K562 (cell line): ENCODE measurements around the gene TPD52L1. TPM values are rescaled to one million over a fixed set of nuclear protein-coding genes. Genes with fewer than 3 reads are reported as not detected.
A peak's percentile ranks its signal among the peaks of the same experiment; 100 is the strongest.

ENCODE experiments used
- CC2D1A ChIP-seq: fragments of 450-650 bp; IDR thresholded peaks from 2 replicates; pipeline ENCODE4 v1.6.1; 2017; ENCODE audit warnings: mild to moderate bottlenecking
- EWSR1 ChIP-seq: fragments of 450-650 bp; IDR thresholded peaks from 2 replicates; pipeline ENCODE4 v1.6.1; 2018; ENCODE audit warnings: borderline replicate concordance, mild to moderate bottlenecking, low read depth, moderate library complexity; ENCODE audit not compliant: partially characterized antibody
- FOXA3 ChIP-seq, 2 experiments: fragments of 450-650 bp in 1 of 2; sonication (generic) in 1 of 2; formaldehyde crosslinking; IDR thresholded peaks in 1 of 2; conservative IDR thresholded peaks in 1 of 2; 2 replicates each; pipeline versions ENCODE4 v1.4.0 to v1.8.0; 2020 to 2022; ENCODE audit warnings: mild to moderate bottlenecking in 2 of 2, missing genetic modification reagents in 1 of 2
- HDAC3 ChIP-seq: fragments of 450-650 bp; IDR thresholded peaks from 2 replicates; pipeline ENCODE4 v1.6.1; 2018; ENCODE audit warnings: borderline replicate concordance, mild to moderate bottlenecking, moderate library complexity; ENCODE audit not compliant: partially characterized antibody
- IFI16 ChIP-seq: fragments of 250-450 bp; sonication (Bioruptor Pico); IDR thresholded peaks from 2 replicates; pipeline ENCODE4 v2.1.2; 2022; ENCODE audit warnings: mild to moderate bottlenecking, inconsistent platforms
- JUN ChIP-seq, 2 experiments: sonication (generic) in 1 of 2; formaldehyde crosslinking in 1 of 2; IDR thresholded peaks; 2 replicates each; pipeline versions ENCODE4 v1.6.1 to v1.8.0; 2012 to 2022; ENCODE audit warnings: borderline replicate concordance in 2 of 2, mild to moderate bottlenecking in 2 of 2, improper control_type of control experiment in 1 of 2, low read depth in 1 of 2, low read length in 1 of 2, missing genetic modification reagents in 1 of 2
- KLF1 ChIP-seq: fragments of 450-650 bp; IDR thresholded peaks from 2 replicates; pipeline ENCODE4 v1.6.1; 2016; ENCODE audit warnings: missing genetic modification characterization, missing compliant biosample characterization
- MTA2 ChIP-seq: fragments of 450-650 bp; IDR thresholded peaks from 2 replicates; pipeline ENCODE4 v1.6.1; 2016; ENCODE audit warnings: low read depth
- NFRKB ChIP-seq: fragments of 450-650 bp; IDR thresholded peaks from 2 replicates; pipeline ENCODE4 v1.6.1; 2016; ENCODE audit warnings: low read depth
- RAD21 ChIP-seq, 2 experiments: fragments of 250-450 bp in 1 of 2; fragments of 450-650 bp in 1 of 2; sonication (Bioruptor Pico) in 1 of 2; formaldehyde crosslinking in 1 of 2; IDR thresholded peaks in 1 of 2; conservative IDR thresholded peaks in 1 of 2; 2 replicates each; pipeline versions ENCODE4 v1.4.0 to v1.8.0; 2020 to 2022; ENCODE audit warnings: mild to moderate bottlenecking in 2 of 2, moderate library complexity in 1 of 2
- RBM14 ChIP-seq: fragments of 200-400 bp; formaldehyde crosslinking; IDR thresholded peaks from 2 replicates; pipeline ENCODE4 v1.6.1; 2018; ENCODE audit warnings: low read depth, mild to moderate bottlenecking, low read length, moderate library complexity, borderline replicate concordance; ENCODE audit not compliant: insufficient read depth
- RBM25 ChIP-seq: fragments of 200-400 bp; formaldehyde crosslinking; IDR thresholded peaks from 2 replicates; pipeline ENCODE4 v1.6.1; 2018; ENCODE audit warnings: low read length, low read depth, moderate library complexity; ENCODE audit not compliant: severe bottlenecking
- SAP30 ChIP-seq: fragments of 200-600 bp; sonication (generic); IDR thresholded peaks from 2 replicates; pipeline ENCODE4 v1.6.1; 2012; ENCODE audit warnings: borderline replicate concordance, low read depth, mild to moderate bottlenecking, moderate library complexity, low read length, control low read depth, inconsistent platforms; ENCODE audit not compliant: insufficient read depth, poor library complexity, severe bottlenecking
- ZNF232 ChIP-seq: sonication (generic); formaldehyde crosslinking; IDR thresholded peaks from 2 replicates; pipeline ENCODE4 v1.8.0; 2022; ENCODE audit warnings: mild to moderate bottlenecking, missing genetic modification reagents
- ZNF512 ChIP-seq: IDR thresholded peaks from 2 replicates; pipeline ENCODE4 v1.6.1; 2016; ENCODE audit warnings: missing genetic modification characterization, missing compliant biosample characterization
- ZNF589 ChIP-seq: fragments of 200-800 bp; sonication (Bioruptor generic); IDR thresholded peaks from 2 replicates; pipeline ENCODE4 v1.6.1; 2016; ENCODE audit warnings: low read depth, missing genetic modification characterization, missing compliant biosample characterization
- ZNF655 ChIP-seq: fragments of 250-450 bp; sonication (Bioruptor Pico); IDR thresholded peaks from 2 replicates; pipeline ENCODE4 v1.5.0; 2021
- polyA plus RNA-seq, 8 experiments: library from polyadenylated mRNA; depleted of rRNA in 4 of 8; stranded (reverse) in 5 of 8; unstranded in 3 of 8; fragments of >200 nt; fragmentation: Nextera tagmentation in 2 of 8; fragmentation: Illumina TruSeq in 1 of 8; extraction: Ambion mirVana in 2 of 8; extraction: Trizol in 1 of 8; gene quantifications; 2 replicates each; pipeline versions ENCODE4 v1.2.1 to v1.2.3, GENCODE V29; 2011 to 2014; ENCODE audit warnings: inconsistent platforms in 1 of 8, missing spikeins in 1 of 8
- total RNA-seq, 7 experiments: library from RNA; depleted of rRNA in 6 of 7; stranded (reverse); fragments of >200 nt in 6 of 7; fragmentation: Illumina TruSeq in 2 of 7; extraction: Trizol in 2 of 7; gene quantifications; 2 replicates each; pipeline versions ENCODE4 v1.2.1 to v1.2.3, GENCODE V29; 2011 to 2021; ENCODE audit warnings: low replicate concordance in 1 of 7
- TF ChIP-seq, protein P1 (sequence below), 2 experiments: fragments of 450-650 bp in 1 of 2; IDR thresholded peaks; 2 replicates each; pipeline ENCODE4 v1.6.1; 2011 to 2017; ENCODE audit warnings: low read depth in 2 of 2, antibody characterized with exemption in 1 of 2, borderline replicate concordance in 1 of 2, low read length in 1 of 2, mild to moderate bottlenecking in 1 of 2, mixed read lengths in 1 of 2; ENCODE audit not compliant: control insufficient read depth in 1 of 2

TPD52L1 gene
- total and polyA plus RNA-seq, 9 of the 15 experiments (the other 6 are each of a cell fraction or from before 2014, with no cell fraction given), result 12.9 to 149 (median 75.7) TPM

DNA sequence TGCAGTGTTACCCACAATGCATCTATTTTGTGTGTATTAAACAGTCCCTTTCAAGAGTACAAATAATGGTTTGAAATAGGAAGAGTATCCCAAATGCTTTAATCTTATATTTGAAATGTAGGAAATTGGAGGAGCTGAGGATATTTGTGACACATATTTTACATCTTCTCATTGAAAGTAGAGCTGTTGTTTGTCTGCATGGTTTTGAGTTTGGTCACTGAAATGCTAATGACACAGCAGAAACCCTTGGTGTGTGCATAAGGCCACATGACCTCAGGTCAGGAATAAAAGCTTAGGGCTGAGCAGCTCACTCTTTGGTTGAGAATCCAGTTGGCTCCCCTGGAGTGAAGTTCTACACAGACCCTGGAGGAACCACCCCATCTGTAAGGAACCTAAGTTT lies 49.8 kb downstream of the TPD52L1 start (continued):
- TF ChIP-seq, protein P1, sequence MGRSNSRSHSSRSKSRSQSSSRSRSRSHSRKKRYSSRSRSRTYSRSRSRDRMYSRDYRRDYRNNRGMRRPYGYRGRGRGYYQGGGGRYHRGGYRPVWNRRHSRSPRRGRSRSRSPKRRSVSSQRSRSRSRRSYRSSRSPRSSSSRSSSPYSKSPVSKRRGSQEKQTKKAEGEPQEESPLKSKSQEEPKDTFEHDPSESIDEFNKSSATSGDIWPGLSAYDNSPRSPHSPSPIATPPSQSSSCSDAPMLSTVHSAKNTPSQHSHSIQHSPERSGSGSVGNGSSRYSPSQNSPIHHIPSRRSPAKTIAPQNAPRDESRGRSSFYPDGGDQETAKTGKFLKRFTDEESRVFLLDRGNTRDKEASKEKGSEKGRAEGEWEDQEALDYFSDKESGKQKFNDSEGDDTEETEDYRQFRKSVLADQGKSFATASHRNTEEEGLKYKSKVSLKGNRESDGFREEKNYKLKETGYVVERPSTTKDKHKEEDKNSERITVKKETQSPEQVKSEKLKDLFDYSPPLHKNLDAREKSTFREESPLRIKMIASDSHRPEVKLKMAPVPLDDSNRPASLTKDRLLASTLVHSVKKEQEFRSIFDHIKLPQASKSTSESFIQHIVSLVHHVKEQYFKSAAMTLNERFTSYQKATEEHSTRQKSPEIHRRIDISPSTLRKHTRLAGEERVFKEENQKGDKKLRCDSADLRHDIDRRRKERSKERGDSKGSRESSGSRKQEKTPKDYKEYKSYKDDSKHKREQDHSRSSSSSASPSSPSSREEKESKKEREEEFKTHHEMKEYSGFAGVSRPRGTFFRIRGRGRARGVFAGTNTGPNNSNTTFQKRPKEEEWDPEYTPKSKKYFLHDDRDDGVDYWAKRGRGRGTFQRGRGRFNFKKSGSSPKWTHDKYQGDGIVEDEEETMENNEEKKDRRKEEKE (IDR thresholded peaks at IDR 0.05; ENCODE audit: borderline replicate concordance in 1 of 2, control insufficient read depth in 1 of 2, low read depth in 2 of 2, low read length in 1 of 2), result no peak; a peak in 1 of 4 replicates
- TF ChIP-seq FOXA3 (CRISPR knock-in tag; conservative IDR thresholded peaks at IDR 0.05 in 1 of 2, IDR thresholded peaks at IDR 0.05 in 1 of 2), result peak in 1 of 2 experiments; percentile 51; a peak in 1 of 4 replicates
- no peak for TF ChIP-seq JUN (IDR thresholded peaks at IDR 0.05; ENCODE audit: borderline replicate concordance, low read depth, low read length)
- no peak for TF ChIP-seq JUN (CRISPR knock-in tag; IDR thresholded peaks at IDR 0.05; ENCODE audit: borderline replicate concordance)
- TF ChIP-seq MTA2, result no peak
- no peak for TF ChIP-seq ZNF655 (CRISPR knock-in tag)
- TF ChIP-seq RAD21 (CRISPR knock-in tag; conservative IDR thresholded peaks at IDR 0.05 in 1 of 2, IDR thresholded peaks at IDR 0.05 in 1 of 2), result 0 out of 4 replicates have a peak, but pooled peaks of 1 of the 2 experiments have one; percentile 6
- TF ChIP-seq ZNF512, result no peak; the same call in 1 of the 2 replicates
- TF ChIP-seq ZNF232, result no peak
- TF ChIP-seq KLF1 (tag), result no peak
- TF ChIP-seq RBM14, result no peak
- no peak for TF ChIP-seq IFI16
- TF ChIP-seq EWSR1, result no peak
- TF ChIP-seq HDAC3, result no peak
- TF ChIP-seq NFRKB, result 0 out of 2 replicates have a peak, but pooled peaks have one; percentile 13
- TF ChIP-seq RBM25, result no peak
- TF ChIP-seq ZNF589 (CRISPR knock-in tag), result no peak
- TF ChIP-seq SAP30, result no peak
- TF ChIP-seq CC2D1A, result no peak
